ENCODE results near the gene HSP90AB1.

Gene HSP90AB1

DNA sequence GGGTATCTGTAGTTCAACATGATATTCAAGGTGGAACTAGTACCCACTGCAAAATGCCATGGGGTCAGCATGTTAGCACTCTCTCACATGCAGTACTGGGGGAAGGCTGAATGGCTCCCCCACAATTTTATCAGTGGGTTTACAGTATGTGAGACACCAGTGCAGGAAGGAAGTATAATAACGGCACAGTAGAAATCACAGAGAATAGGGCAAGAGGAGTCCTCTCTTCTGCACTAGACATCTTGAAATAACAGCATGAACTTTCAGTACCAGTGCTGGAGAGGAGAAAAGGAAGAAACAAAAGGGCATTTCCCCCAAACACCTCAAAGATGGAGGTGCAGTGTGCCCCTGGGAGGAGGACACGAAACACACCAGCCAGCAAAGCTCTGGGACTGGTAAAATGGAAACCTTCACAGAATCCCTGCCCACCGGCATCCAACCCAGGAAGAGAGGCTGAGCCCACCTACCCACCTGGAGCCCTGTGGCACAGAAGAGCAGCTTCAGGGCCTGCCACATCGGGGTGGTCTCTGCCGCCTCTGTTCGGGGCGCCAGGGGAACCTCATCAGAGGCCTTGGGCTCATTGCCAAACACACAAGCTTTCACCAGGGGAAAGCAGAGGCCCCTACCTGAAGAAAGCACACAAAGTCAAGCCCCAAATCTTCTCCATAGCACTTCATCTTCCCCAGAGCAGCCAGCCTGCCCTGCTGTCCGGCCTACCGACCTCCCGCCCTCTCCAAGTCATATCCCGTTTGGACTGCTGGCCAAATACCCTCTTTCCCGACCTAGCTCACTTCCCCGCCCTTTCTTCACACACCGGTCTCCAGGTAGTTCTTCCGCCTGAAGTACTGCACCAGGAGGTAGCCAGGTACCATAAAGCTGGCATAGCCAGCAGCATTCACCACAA is 9.2 kb downstream of the HSP90AB1 start:
- no peak for DNase-seq

DNA sequence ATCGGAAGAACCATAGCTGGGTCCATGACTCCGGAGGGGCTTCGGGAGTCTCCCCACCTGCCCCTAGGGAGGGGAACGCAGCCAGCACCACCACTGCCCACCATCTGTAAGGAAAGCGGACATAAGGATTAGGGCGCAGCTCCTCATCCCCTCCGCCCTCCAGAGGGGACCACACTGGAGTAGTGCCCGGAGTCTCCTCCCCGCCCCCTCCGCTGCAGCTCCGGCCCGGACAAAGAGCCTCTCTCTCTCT is 9.8 kb downstream of the HSP90AB1 start:
- DNase-seq, result no peak

DNA sequence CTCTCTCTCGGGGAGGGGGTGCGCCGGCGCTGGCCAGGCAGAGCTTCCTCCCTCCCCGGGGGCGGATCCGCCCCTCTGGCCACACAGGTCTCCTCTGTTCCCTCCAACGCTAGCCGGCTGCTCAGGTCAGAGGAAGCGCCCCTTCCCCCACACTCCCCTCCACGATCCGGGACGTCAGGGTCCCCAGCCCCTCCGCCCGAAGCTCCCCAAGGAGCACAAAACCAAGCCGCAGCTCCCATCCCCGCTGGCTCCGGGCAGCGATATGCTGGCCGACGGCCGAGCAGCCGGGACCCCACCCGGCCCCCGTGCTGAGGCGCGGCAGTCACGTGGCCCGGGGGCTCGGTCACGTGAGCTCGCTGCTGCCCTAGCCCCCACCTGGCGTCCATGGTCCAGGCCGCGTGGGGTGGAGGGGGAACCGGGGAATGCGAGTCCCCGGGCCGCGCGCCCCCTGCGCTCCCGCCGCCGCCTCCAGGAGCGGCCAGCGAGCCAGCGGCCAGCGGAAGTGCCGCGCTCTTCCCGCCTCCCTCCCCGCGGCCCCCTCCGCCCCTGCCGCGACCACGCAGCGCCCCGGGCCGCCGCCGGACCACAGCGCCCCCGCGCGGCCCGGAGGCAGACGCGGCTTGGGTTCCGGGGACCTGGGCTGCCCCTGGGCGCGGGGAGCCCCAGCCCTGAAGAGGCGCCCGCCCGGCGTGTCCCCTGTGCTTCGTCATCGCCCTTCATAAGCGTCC is 10.3 kb downstream of the HSP90AB1 start, which contains the start of gene SLC35B2:
TSS of gene SLC35B2 (minus strand) at position 504 of the 728 bp plus-strand sequence. CDS start at position 386, 118 bp downstream.
- peak; percentile 81 for DNase-seq

DNA sequence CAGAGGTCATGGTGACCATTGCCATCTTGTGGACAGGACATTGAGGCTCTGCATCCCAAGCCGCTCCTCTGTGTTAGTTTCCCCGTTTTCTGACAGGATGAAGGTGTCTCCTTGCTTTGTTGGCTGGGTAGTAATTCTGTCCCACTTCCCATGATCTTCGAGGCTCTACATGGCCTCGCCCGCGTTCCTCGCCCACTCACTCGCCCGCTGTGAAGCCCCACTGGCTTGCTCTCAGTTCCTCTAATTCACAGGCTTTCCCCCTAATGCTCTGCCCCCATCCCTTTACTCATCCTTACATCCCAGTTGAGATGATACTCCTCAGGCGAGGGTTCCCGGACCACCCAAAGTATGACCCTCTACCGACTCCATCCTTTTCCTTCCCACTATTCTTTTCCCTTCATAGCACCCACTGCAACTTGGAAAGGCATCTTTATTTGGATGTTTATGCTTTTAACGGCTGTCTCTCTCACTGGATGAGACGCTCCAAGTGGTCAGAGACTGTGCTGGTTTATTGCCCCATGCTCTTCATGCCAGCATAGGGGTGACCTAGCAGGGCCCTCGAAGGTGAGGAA is 10.9 kb downstream of the HSP90AB1 start:
- no peak for DNase-seq

DNA sequence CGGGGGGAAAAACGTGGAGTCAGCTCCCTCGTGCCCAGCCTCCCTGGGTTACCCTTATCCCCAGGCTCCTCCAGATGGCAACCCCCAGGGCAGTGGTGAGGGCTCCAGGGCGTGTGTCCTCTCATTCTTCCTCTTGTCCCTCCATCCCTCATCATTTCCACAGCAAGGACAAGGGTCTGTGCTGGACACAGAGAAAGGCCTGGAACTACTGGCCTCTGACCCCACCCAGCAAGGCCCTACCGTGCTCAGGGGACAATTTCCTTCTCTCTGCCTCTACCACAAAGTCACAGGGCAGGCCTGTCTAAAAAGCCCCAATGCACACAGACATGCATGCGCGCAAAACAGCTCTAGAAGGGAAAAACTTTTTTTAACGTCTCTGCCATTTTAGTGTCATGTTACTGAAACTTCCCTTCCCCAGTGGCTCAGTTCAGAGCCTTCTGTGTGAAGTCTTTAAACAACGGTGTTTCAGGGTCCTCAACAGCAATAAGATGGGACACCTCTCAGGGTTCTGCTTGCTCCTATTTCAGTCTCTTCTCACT is 11.5 kb downstream of the HSP90AB1 start:
- DNase-seq, result no peak

DNA sequence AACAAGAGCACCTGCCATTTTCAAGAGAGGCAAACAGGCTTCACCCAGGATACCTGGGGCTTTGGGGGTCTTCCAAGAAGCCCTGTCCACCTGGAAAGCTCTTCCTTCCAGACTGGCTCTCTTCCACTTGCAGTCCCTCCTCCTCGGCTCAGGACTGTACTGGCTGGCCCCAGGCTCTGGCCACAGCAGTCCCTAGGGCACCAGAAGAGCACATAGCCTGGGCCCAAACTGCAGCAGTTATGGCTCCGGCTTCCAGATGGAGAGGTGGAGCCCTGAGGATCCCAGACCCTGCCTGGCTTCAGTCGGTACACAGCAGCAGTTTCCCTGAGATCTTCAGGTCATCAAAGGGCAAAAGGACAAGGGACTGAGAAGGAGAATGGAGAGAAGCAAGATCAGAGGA is 12.0 kb downstream of the HSP90AB1 start:
- DNase-seq, result no peak

DNA sequence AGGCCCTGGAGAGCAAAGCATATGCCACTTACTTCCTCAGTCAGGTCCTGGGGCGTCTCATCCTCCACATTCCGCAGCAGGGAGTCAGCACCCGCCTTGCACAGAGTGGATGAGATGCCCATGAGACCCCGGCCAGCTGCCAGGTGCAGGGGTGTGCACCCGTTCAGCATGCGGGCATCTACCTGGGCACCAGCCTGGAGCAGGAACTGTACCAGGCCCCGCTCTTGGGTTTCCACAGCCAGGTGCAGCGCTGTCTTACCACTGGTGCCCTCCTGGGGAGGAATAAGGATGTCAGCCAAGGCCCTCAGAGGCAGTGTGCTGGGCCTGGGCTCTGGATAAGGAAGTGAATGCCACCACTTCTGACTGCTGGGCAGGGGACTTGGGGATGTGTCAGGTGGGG is 13.1 kb downstream of the HSP90AB1 start:
- DNase-seq, result no peak

DNA sequence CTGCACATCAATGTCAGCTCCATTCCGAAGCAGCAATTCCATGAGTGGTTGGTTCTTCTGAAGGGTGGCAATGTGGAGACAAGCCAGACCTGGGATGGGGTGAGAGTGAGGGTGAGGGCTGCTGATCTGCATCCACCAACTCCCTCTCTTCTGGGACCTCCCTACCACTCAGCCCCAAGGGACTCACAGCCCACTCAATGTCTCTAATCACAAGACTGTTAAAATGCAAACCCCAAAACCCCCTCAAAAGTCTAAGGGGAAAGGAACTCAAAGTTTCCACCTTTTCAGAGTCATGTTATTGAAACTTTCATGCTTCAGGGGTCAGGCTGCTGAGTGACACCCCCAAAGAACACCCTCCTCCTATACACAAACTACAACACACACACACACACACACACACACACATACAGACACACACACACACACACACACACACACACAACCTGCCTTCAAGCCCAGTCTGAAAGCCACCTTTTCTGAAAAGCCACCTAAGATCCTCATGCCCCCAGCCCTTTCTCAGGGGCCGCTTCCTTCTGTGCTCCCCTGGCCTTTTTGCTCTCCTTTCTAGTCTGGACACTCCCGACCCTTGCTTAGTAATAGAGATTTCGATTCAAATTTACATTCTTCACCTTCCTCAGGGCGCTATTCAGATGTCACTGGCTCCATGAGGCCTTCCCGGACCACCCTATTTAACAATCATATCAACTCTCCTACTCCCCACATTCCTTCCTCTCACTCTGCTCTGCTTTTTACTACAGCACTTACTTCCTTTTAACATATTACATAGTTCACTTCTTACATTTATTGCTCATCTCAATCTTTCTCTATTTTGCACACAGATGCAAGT is 13.8 kb downstream of the HSP90AB1 start:
- no peak for DNase-seq

DNA sequence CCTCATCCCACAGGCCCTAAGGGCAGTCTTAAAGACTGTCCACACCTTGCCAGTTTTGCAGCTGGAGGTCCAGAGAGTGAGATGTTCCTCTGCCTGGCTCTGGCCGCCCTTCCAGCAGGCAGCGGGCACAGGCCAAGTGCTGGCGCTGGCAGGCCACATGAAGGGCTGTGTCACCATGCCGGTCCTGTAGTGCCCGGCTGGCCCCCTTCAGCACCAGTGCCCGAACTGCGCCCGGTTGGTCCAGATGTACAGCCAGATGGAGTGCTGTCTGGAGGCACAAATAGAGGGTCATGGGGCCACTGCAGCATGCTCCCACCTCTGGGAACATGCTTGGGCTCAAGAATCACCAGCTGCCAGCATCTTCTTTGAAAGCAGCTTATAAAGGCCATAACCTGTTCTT is 14.7 kb downstream of the HSP90AB1 start:
- DNase-seq, result no peak

DNA sequence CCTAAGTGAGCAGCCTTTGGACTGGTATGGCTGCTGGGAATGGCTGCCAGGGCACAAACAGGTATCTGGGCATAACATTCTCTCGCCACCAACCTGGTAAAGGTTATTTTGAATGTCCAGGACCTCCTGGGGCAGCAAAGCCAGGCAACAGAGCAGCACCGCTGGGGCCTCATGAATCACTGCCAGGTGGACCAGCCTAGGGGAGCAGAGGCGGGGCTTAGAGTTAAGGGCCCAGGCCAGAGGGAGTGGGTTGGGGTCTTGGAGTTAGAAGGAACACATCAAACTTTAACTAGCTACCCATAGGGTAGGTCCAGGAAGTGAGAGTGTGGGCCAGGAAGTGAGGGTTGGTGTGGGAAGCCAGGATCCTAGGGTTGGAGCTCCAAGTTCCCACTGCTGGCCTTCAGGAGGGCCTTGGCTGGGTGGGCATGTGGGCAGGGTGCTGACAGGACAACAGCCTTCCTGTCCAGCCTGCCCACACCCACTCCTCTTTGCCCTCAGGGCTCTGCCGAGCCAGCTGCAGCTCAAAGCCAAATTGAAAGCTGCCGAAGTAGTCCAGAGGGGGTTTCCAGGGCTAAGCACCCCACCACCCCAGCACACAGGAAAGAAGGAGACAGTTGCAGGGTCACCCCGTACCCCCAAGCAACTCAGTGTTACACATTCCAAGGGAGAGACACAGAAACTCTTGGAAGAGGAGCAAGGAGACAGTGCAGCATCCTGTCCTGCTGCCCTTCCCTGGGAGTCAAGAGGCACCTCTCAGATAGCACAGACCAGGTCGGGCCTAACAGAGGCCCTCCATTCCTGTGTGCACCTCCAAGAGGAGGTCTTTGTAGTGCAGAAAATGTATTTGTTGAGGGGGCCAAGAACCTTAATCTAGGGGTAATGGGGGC is 15.8 kb downstream of the HSP90AB1 start:
- DNase-seq, result no peak

DNA sequence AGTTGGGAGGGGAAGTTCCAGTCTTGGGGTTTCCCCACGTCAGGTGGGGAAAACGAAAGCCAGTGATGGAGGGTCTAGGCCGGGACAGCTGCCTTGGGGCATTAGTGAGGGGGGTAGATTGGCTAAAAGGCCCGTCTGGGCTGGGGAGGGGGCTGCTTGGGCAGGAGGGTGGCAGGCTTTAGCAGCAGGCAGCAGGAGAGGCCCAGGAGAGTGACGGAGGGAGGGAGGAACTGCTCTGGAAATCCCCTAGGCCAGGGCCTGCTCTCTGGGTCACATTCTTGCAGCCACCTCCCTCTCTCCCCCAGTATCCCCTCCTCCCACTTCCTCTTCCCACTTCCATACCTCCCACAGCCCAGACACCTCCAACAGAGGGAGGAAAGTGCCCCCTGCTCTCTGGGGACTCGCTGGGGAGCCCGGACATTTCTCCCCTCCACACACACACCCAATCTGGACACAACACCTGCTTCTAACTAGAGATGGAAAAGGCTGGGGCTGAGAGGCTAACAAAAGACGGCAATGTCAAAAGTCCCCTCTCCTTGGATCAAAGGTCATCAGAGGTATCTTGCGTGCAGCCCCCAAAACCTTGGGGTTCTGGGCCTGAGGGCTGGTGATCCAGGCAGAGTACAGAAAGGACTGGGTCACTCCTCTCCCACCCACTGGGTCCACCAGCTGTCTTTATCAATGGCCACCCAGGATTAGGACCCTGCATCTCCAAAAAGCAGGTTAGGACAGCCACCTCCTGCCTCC is 16.6 kb downstream of the HSP90AB1 start:
- no peak for DNase-seq

DNA sequence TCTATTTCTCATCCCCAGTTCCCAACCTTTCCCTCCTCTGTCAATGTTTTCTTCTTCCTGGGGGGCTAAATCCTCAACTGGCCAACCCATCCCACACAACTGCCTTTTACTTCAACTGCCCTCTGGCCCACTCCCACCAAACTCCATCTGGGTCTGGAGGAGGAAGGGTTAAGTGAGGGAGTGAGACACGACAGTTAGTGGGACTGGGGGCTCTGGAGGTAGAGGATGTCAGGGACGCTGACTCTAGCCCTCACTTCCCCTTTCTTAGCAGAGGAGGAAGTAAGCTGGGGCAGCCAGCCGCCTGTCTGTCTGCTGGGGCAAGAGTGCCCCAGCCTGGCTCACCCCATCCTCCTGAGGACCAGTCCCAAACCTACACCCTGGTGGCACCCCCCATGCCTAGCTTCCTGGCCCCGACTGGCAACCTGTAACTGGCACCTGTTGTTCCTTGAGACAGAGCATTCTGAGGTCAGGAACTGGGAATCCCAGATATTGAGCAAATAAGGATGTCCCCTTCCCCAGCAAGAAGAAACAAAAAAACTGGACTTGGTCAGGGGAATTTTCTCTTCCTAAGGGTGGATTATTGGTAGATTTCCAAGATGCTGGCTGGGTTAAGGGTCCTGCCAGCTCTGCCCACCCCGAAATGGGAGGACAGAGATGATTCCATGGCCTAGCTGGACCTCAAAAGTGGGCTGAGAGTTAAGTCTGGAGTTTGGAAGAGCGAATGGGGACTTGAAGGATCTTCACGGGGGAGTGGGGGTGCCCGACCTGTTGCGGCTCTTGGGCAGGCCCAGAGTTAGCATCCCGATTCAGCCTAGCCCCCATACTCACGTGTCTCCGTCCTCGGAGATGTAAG is 17.5 kb downstream of the HSP90AB1 start:
- no peak for DNase-seq

DNA sequence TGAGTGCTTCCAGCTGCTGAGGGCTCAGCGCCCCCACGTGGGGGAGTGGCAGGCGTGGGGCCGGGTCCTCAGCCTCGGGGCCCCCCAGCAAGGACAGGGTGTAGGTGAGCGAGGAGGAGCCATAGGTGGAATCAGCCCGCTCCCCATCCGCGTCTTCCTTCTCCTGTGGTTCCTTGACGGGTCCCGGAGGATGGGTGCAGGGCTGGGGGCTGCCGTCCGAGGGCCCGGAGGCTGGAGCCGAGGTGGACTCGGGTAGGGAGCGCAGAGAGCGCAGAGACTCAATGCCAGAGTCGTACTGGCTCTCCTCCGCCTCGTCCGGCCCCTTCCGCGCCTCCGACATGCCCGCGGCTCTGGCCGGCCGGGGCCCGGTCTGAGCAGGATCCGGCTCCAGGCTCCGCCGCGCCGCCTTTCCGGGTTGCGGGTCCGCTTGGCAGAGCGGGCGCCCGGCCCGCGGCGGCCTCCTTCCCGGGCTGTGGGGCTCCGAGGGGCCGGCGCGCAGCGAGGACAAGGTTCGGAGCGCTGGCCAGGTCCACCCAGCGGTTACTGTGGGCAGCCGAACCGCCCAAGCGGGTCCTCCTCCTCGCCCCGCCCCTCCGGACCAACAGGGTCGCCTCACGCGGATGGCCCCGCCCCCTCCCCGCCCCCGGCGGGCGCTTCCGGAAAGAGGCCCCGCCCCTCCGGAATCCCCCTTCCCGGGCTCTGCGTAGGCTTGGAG is 18.3 kb downstream of the HSP90AB1 start, which contains the start of gene NFKBIE:
TSS of gene NFKBIE (minus strand) at position 545 of the 715 bp plus-strand sequence. CDS start at position 340, 205 bp downstream.
- DNase-seq, result peak; percentile 87

DNA sequence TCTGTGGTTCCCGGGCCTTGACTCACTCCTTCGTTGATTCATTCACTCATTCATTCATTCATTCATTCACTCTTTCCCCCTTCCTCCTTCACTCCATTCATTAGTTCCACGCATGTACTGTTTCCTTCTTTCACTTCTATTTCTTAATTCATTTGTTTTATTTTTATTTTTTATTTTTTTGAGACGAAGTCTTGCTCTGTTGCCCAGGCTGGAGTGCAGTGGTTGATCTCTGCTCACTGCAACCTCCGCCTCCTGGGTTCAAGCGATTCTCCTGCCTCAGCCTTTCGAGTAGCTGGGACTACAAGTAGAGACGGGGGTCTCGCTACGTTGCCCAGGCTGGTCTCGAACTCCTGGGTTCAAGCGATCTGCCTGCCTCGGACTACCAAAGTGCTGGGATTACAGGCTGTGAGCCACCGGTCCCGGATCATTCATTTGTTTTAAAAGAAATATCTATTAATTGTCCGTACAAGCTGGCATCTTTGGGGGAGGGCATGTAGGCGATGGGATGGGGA is 18.9 kb downstream of the HSP90AB1 start:
- no peak for DNase-seq

DNA sequence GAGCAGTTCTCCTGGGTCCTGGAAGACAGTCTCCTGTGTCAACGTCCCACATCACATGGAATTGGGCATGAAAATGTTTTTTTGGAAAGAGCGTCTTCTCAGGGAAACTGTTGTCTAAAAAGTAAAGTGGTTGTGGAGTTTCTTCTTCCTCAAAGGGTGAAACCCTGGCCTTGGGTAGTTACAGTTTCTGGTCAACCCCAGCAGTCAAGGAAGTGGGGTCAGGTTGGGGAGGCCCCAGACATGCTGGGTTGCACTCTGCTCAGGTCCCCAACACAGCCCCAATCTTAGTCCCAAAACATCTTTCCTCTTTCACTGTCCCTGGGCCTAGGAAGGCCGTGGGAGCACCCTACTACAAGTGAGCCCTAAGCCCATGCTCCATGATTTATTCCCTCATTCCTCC is 19.4 kb downstream of the HSP90AB1 start:
- DNase-seq, result no peak

DNA sequence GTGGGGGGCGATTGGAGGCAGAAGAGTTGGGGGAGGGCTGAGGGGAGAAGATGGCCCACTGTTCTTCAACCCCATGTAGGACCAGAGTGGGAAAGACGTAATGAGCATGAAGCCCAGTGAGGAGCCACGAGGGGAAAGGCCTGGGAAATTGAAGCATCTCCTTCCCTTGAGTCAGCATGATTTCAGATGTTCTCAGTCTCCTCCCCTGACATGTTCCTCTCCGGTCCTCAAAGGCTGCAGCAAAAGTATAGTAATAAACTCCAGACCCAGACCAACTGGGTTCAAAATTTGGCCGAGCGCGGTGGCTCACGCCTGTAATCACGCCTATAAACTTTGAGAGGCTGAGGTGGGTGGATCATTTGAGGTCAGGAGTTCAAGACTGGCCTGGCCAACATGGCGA is 20.4 kb downstream of the HSP90AB1 start:
- DNase-seq, result no peak

DNA sequence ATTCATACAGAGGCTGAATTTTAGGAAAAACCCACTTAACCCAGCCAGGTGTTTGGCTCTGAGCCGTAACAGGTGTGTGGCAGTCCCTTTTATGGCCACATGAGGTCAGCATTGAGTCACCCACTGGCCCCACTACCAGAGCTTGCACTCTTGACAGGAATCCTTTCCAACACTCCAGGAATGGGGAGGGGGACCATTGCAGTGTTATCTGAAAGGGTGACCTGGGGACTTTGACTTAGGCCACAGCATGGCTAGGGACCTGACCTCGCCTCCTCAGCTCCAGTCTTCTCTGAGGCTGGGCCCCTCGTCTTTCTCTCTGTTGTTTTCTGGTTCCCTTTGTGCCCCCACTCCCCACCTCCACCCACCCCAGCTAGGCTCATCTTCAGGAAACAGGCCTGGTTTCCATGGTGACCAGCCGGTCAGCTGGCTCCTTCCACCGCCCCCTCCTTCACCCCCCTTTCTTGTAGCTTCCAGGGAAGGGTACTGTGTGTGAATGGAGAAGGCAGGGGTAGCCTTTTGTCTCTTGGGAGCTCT is 21.3 kb downstream of the HSP90AB1 start:
- peak; percentile 64 for DNase-seq

DNA sequence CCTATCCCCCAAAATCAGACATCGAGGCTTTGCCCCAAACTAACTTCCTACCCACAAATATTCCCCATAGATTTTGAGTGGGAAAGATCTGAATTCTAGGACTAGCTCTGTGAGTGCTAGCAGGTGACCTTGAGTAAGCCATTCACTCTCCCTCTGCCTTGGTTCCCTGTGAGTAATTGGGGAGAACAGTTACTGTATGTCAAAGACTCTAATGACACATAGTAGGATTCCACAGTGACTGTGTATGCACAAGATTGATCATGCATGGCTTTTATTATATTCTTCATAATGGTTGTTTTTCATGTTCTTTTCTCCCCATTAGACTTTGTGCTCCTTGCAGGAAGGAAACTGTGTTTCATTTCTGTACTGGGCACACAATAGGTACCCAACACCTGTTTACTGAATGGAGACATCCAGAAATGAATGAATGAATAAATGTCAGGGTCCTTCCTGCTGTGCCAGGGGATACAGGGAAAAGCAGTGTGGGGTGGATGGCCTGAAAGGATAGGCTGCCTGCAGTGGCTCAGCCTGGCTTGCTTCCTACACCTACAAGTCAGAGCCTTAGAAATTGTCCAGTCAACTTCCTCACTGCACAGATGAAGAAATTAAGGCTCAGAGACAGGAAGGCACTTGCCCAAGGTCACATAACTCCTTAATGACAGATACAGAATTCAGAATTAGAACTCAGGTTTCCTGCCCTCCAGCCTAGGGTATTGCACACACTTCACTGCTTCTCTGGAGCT is 22.4 kb downstream of the HSP90AB1 start:
- no peak for DNase-seq
